WTC11 (cell line): ENCODE results near the gene SLC5A3. TPM values are rescaled to one million over a fixed set of nuclear protein-coding genes. Genes with fewer than 3 reads are reported as not detected.

Source experiments
- ATAC-seq: fragments of 200-7000 bp; cut with Tn5 transposase; 2 replicates; pipeline ENCODE4 v1.10.0; 2021; ENCODE audit warnings: mild to moderate bottlenecking, moderate library complexity
- CTCF ChIA-PET: fragments of 300-600 bp; sonication (Branson Sonifier 250); formaldehyde crosslinking; loops from one replicate; lab custom pipeline; 2021; ENCODE audit warnings: antibody characterized with exemption; lab: Charles Lee
- POLR2A ChIA-PET: fragments of 350-600 bp; sonication (Branson Sonifier 250); formaldehyde crosslinking; loops from one replicate; lab custom pipeline; 2021; ENCODE audit warnings: antibody characterized with exemption; lab: Charles Lee
- DNase-seq: peaks from one replicate; pipeline ENCODE4 v3.0.0; 2021; ENCODE audit warnings: low spot score
- H3K27ac Mint-ChIP-seq: 2 replicates; pipeline ENCODE4 v1.8.0; 2021; ENCODE audit warnings: mixed read lengths
- H3K27me3 Mint-ChIP-seq: 2 replicates; pipeline ENCODE4 v1.8.0; 2021; ENCODE audit warnings: low read depth, mild to moderate bottlenecking, moderate library complexity, mixed read lengths
- H3K36me3 Mint-ChIP-seq: 2 replicates; pipeline ENCODE4 v1.8.0; 2021; ENCODE audit warnings: mixed read lengths
- H3K4me1 Mint-ChIP-seq: 2 replicates; pipeline ENCODE4 v1.8.0; 2022; ENCODE audit warnings: mixed read lengths
- H3K4me3 Mint-ChIP-seq: 2 replicates; pipeline ENCODE4 v1.8.0; 2021; ENCODE audit warnings: mild to moderate bottlenecking, moderate library complexity, mixed read lengths
- H3K9me3 Mint-ChIP-seq: 2 replicates; pipeline ENCODE4 v1.8.0; 2021; ENCODE audit warnings: mixed read lengths
- CDX4 ChIP-seq: fragments of 250-450 bp; sonication (Bioruptor Pico); IDR thresholded peaks from 2 replicates; pipeline ENCODE4 v1.9.0; 2021; ENCODE audit warnings: moderate library complexity, mild to moderate bottlenecking, inconsistent platforms, borderline replicate concordance
- CREB1 ChIP-seq: sonication (generic); formaldehyde crosslinking; IDR thresholded peaks from 2 replicates; pipeline ENCODE4 v1.8.0; 2023; ENCODE audit warnings: mild to moderate bottlenecking, missing genetic modification reagents
- E2F5 ChIP-seq: sonication (generic); formaldehyde crosslinking; IDR thresholded peaks from 2 replicates; pipeline ENCODE4 v1.8.1; 2022; ENCODE audit warnings: mild to moderate bottlenecking, moderate library complexity, missing genetic modification reagents
- FOXK1 ChIP-seq: sonication (generic); formaldehyde crosslinking; IDR thresholded peaks from 2 replicates; pipeline ENCODE4 v1.8.0; 2022; ENCODE audit warnings: mild to moderate bottlenecking, moderate library complexity, missing genetic modification reagents
- GTF2I ChIP-seq: fragments of 250-450 bp; sonication (Bioruptor Pico); conservative IDR thresholded peaks from 2 replicates; pipeline ENCODE4 v1.4.0; 2021; ENCODE audit warnings: mild to moderate bottlenecking
- JUN ChIP-seq: sonication (generic); formaldehyde crosslinking; IDR thresholded peaks from 2 replicates; pipeline ENCODE4 v1.8.0; 2023; ENCODE audit warnings: mild to moderate bottlenecking, missing genetic modification reagents
- KAT7 ChIP-seq: sonication (generic); formaldehyde crosslinking; IDR thresholded peaks from 2 replicates; pipeline ENCODE4 v1.8.1; 2023; ENCODE audit warnings: missing genetic modification reagents, mild to moderate bottlenecking, borderline replicate concordance
- SMAD3 ChIP-seq: sonication (generic); formaldehyde crosslinking; IDR thresholded peaks from 2 replicates; pipeline ENCODE4 v1.8.0; 2022; ENCODE audit warnings: missing genetic modification reagents, mild to moderate bottlenecking, borderline replicate concordance
- SMAD4 ChIP-seq: sonication (generic); formaldehyde crosslinking; IDR thresholded peaks from 2 replicates; pipeline ENCODE4 v1.8.0; 2022; ENCODE audit warnings: mild to moderate bottlenecking, missing genetic modification reagents
- ZNF396 ChIP-seq: fragments of 250-450 bp; sonication (Bioruptor Pico); IDR thresholded peaks from 2 replicates; pipeline ENCODE4 v1.8.0; 2021; ENCODE audit warnings: mild to moderate bottlenecking, moderate library complexity, borderline replicate concordance
- total RNA-seq: library from RNA; stranded (reverse); gene quantifications from 3 replicates; pipeline ENCODE4 v1.2.3, GENCODE V29; 2021
- TF ChIP-seq, protein P1 (sequence below): sonication (generic); formaldehyde crosslinking; IDR thresholded peaks from 2 replicates; pipeline ENCODE4 v1.8.1; 2023; ENCODE audit warnings: mild to moderate bottlenecking, missing genetic modification reagents, borderline replicate concordance
- TF ChIP-seq, protein P2 (sequence below): fragments of 250-450 bp; sonication (Bioruptor Pico); IDR thresholded peaks from 2 replicates; pipeline ENCODE4 v1.9.0; 2021; ENCODE audit warnings: mild to moderate bottlenecking

SLC5A3 gene
- total RNA-seq, 1 experiment from 2014 or later, result 14.8 TPM

DNA sequence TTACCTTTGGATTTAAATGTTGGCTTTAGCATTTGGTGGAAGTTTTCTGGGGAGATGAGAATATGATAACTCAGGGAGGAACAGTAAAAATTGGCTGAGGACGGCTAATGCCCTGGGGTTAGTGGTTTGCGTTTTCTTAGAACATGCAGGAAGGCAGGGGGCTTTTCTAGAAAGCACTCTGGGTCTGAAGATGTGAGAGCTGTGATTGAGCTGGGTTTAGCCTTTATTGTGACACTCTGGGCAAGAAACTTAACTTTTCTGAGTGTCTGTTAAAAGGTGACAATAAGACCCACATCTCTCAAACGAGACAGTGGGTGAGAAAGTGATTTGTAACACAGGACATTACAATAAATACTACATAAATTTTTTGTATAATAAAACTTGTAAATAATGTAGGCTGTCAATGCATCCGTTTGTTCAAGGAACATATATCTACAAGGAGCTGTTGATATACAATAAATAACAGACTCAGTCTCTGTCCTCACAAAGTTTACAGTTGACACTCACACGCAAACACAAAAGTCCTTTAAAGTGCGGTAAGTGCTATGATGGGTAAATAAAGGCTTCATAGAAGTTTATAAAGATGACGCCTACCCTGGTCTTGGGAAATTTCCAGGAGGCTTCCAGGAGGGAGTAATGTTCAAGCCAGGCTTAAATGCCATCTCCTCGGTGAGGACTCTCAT, 49.5 kb upstream of the SLC5A3 start:
- ChIA-PET CTCF (interaction anchor here (2.1 kb wide), 1 partner anchor 100 kb away, joined by 9 read pairs; no protein-coding TSS in a partner anchor), POLR2A (no interaction called here)
- Mint-ChIP-seq H3K27me3 (no peaks in the 10 kb centered on the region; the same call in 1 of the 2 replicates), H3K27ac (no peak overlapping the region), H3K4me3 (no peak overlapping the region), H3K36me3 (no peaks in the 10 kb centered on the region), H3K4me1 (peaks cover 17% of the 10 kb centered on the region), H3K9me3 (no peaks in the 10 kb centered on the region)
- no peak for TF ChIP-seq SMAD4 (CRISPR knock-in tag)
- no peak for TF ChIP-seq KAT7 (CRISPR knock-in tag)
- TF ChIP-seq ZNF396 (CRISPR knock-in tag), result no peak
- TF ChIP-seq SMAD3 (CRISPR knock-in tag), result no peak
- TF ChIP-seq, protein P1, sequence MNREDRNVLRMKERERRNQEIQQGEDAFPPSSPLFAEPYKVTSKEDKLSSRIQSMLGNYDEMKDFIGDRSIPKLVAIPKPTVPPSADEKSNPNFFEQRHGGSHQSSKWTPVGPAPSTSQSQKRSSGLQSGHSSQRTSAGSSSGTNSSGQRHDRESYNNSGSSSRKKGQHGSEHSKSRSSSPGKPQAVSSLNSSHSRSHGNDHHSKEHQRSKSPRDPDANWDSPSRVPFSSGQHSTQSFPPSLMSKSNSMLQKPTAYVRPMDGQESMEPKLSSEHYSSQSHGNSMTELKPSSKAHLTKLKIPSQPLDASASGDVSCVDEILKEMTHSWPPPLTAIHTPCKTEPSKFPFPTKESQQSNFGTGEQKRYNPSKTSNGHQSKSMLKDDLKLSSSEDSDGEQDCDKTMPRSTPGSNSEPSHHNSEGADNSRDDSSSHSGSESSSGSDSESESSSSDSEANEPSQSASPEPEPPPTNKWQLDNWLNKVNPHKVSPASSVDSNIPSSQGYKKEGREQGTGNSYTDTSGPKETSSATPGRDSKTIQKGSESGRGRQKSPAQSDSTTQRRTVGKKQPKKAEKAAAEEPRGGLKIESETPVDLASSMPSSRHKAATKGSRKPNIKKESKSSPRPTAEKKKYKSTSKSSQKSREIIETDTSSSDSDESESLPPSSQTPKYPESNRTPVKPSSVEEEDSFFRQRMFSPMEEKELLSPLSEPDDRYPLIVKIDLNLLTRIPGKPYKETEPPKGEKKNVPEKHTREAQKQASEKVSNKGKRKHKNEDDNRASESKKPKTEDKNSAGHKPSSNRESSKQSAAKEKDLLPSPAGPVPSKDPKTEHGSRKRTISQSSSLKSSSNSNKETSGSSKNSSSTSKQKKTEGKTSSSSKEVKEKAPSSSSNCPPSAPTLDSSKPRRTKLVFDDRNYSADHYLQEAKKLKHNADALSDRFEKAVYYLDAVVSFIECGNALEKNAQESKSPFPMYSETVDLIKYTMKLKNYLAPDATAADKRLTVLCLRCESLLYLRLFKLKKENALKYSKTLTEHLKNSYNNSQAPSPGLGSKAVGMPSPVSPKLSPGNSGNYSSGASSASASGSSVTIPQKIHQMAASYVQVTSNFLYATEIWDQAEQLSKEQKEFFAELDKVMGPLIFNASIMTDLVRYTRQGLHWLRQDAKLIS (CRISPR knock-in tag), result no peak
- no peak for ATAC-seq
- DNase-seq, result no peak

DNA sequence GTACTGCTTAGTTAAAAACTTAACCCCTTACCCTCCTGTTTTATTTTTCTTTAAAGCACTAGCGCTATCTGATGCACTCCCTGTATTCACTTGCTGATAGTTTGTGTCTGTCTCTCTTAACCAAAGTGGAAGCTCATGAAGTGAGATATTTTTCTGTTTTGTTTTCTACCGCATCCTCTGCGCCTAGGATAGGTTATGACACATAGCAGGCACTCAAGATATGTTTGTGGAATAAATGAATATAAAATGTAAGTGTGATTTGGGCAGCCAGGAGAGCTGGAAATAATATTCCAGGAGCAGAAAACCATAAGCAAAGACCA, 49.0 kb upstream of the SLC5A3 start:
- no peaks in the 10 kb centered on the region for H3K9me3 Mint-ChIP-seq
- H3K4me3 Mint-ChIP-seq, result no peak overlapping the region
- no peaks in the 10 kb centered on the region; the same call in 1 of the 2 replicates for H3K27me3 Mint-ChIP-seq
- CTCF ChIA-PET, result interaction anchor here (1.0 to 2.1 kb wide), 1 partner anchor 100 kb away, joined by 3 to 9 read pairs; no protein-coding TSS in a partner anchor
- POLR2A ChIA-PET, result no interaction called here
- no peak for DNase-seq
- no peak overlapping the region for H3K27ac Mint-ChIP-seq
- peaks cover 14% of the 10 kb centered on the region for H3K4me1 Mint-ChIP-seq
- TF ChIP-seq E2F5 (CRISPR knock-in tag), result no peak
- TF ChIP-seq SMAD3 (CRISPR knock-in tag), result no peak
- no peak for TF ChIP-seq CREB1 (CRISPR knock-in tag)
- no peak for TF ChIP-seq GTF2I (CRISPR knock-in tag)
- TF ChIP-seq, all 79 proteins: peak for 0
- no peak for ATAC-seq
- no peaks in the 10 kb centered on the region for H3K36me3 Mint-ChIP-seq

GRCh38 chr21:34027721-34028461, 45.5 kb upstream of the SLC5A3 start:
- H3K9me3 Mint-ChIP-seq, result no peaks in the 10 kb centered on the region
- DNase-seq, result no peak
- ChIA-PET CTCF (no interaction called here), POLR2A (no interaction called here)
- no peaks in the 10 kb centered on the region for H3K36me3 Mint-ChIP-seq
- TF ChIP-seq SMAD3 (CRISPR knock-in tag) (no peak), JUN (CRISPR knock-in tag) (no peak), CDX4 (CRISPR knock-in tag) (no peak), FOXK1 (CRISPR knock-in tag) (no peak)
- TF ChIP-seq, protein P2, sequence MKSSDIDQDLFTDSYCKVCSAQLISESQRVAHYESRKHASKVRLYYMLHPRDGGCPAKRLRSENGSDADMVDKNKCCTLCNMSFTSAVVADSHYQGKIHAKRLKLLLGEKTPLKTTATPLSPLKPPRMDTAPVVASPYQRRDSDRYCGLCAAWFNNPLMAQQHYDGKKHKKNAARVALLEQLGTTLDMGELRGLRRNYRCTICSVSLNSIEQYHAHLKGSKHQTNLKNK (CRISPR knock-in tag), result no peak
- peaks cover 5% of the 10 kb centered on the region for H3K4me1 Mint-ChIP-seq
- H3K4me3 Mint-ChIP-seq, result no peak overlapping the region
- ATAC-seq, result no peak
- H3K27me3 Mint-ChIP-seq, result no peaks in the 10 kb centered on the region
- no peak overlapping the region for H3K27ac Mint-ChIP-seq
